MM.1S (cell line): Measurements from ENCODE around the gene DCUN1D1.

Experiments used
- DNase-seq: peaks from one replicate; pipeline ENCODE4 v3.0.0-alpha.2; 2015
- H2AFZ ChIP-seq: fragments of 300-600 bp; sonication (generic); 2 replicates; pipeline ENCODE4 v1.6.0; 2016; ENCODE audit warnings: antibody characterized with exemption, low read length
- H3F3A ChIP-seq: fragments of 300-600 bp; sonication (generic); 2 replicates; pipeline ENCODE4 v1.6.1; 2016; ENCODE audit warnings: mild to moderate bottlenecking, antibody characterized with exemption, low read length, moderate library complexity, mixed read lengths; ENCODE audit not compliant: insufficient read depth
- H3K27ac ChIP-seq: fragments of 300-600 bp; sonication (generic); 2 replicates; pipeline ENCODE4 v1.5.1; 2016; ENCODE audit warnings: mild to moderate bottlenecking, low read length
- H3K27me3 ChIP-seq: fragments of 300-600 bp; sonication (generic); replicated peaks from 2 replicates; pipeline ENCODE4 v1.6.0; 2016; ENCODE audit warnings: low read length; ENCODE audit not compliant: insufficient read depth
- H3K36me3 ChIP-seq: fragments of 300-600 bp; sonication (generic); replicated peaks from 2 replicates; pipeline ENCODE4 v1.6.1; 2016; ENCODE audit warnings: mild to moderate bottlenecking, low read length, mixed read lengths; ENCODE audit not compliant: insufficient read depth
- H3K4me1 ChIP-seq: fragments of 300-600 bp; sonication (generic); 2 replicates; pipeline ENCODE4 v1.6.1; 2016; ENCODE audit warnings: low read length, mixed read lengths
- H3K4me2 ChIP-seq: fragments of 300-600 bp; sonication (generic); 2 replicates; pipeline ENCODE4 v1.6.0; 2016; ENCODE audit warnings: low read depth, low read length
- H3K4me3 ChIP-seq: fragments of 300-600 bp; sonication (generic); 2 replicates; pipeline ENCODE4 v1.5.1; 2016; ENCODE audit warnings: low read length, mixed read lengths
- H3K79me2 ChIP-seq: fragments of 300-600 bp; sonication (generic); 2 replicates; pipeline ENCODE4 v1.6.1; 2016; ENCODE audit warnings: mixed run types, low read length, mixed read lengths
- H3K9ac ChIP-seq: fragments of 300-600 bp; sonication (generic); 2 replicates; pipeline ENCODE4 v1.6.1; 2016; ENCODE audit warnings: low read length, mixed read lengths
- H3K9me2 ChIP-seq: fragments of 300-600 bp; sonication (generic); replicated peaks from 2 replicates; pipeline ENCODE4 v1.6.1; 2016; ENCODE audit warnings: mild to moderate bottlenecking, low read length, mixed read lengths; ENCODE audit not compliant: insufficient read depth
- H3K9me3 ChIP-seq: fragments of 300-600 bp; sonication (generic); replicated peaks from 2 replicates; pipeline ENCODE4 v1.6.1; 2016; ENCODE audit warnings: mild to moderate bottlenecking, low read length, mixed read lengths; ENCODE audit not compliant: insufficient read depth
- H4K20me1 ChIP-seq: fragments of 300-600 bp; sonication (generic); 2 replicates; pipeline ENCODE4 v1.6.1; 2016; ENCODE audit warnings: mild to moderate bottlenecking, low read length, moderate library complexity, mixed read lengths; ENCODE audit not compliant: insufficient read depth
- CTCF ChIP-seq: fragments of 300-600 bp; sonication (generic); IDR thresholded peaks from 2 replicates; pipeline ENCODE4 v1.5.1; 2016; ENCODE audit warnings: antibody characterized with exemption, low read length, mixed read lengths
- EZH2 ChIP-seq: fragments of 300-600 bp; sonication (generic); optimal IDR thresholded peaks from 2 replicates; pipeline ENCODE3; 2017; ENCODE audit warnings: low read depth, mild to moderate bottlenecking, antibody characterized with exemption, low read length, mixed read lengths
- EZH2phosphoT487 ChIP-seq: fragments of 300-600 bp; sonication (generic); IDR thresholded peaks from 2 replicates; pipeline ENCODE4 v1.6.1; 2018; ENCODE audit warnings: antibody characterized with exemption, low read length

Gene DCUN1D1

GRCh38 chr3:182902236-182902635, 78.1 kb downstream of the DCUN1D1 start:
- Histone ChIP-seq H3K36me3 (peaks cover 2% of the 10 kb centered on the region; the same call in 1 of the 2 replicates), H3K9me3 (no peaks in the 10 kb centered on the region), H3K27me3 (no peaks in the 10 kb centered on the region), H3K9me2 (no peaks in the 10 kb centered on the region), H3K79me2 (no peaks in the 10 kb centered on the region), H3K9ac (no peak overlapping the region), H3F3A (peaks cover 3% of the 10 kb centered on the region; the same call in 1 of the 2 replicates), H3K4me1 (peaks cover 8% of the 10 kb centered on the region; the same call in 1 of the 2 replicates), H4K20me1 (no peaks in the 10 kb centered on the region), H2AFZ (no peak overlapping the region), H3K4me2 (no peak overlapping the region), H3K4me3 (no peak overlapping the region), H3K27ac (no peak overlapping the region)
- TF ChIP-seq EZH2 (no peak), CTCF (no peak), EZH2phosphoT487 (no peak)
- no peak for DNase-seq

GRCh38 chr3:182896553-182896952, 83.8 kb downstream of the DCUN1D1 start:
- H3F3A ChIP-seq: no peaks in the 10 kb centered on the region
- H3K27me3 ChIP-seq: no peaks in the 10 kb centered on the region

GRCh38 chr3:182895513-182896112, 84.7 kb downstream of the DCUN1D1 start:
- no peaks in the 10 kb centered on the region for H3K27me3 ChIP-seq
- H3K27ac ChIP-seq: no peak overlapping the region
- no peaks in the 10 kb centered on the region for H3F3A ChIP-seq
- no peaks in the 10 kb centered on the region; the same call in 1 of the 2 replicates for H3K36me3 ChIP-seq
- no peak overlapping the region for H3K4me3 ChIP-seq
- no peak for DNase-seq
- H3K9me3 ChIP-seq: no peaks in the 10 kb centered on the region
- TF ChIP-seq EZH2 (no peak), CTCF (no peak), EZH2phosphoT487 (no peak)
- H3K9me2 ChIP-seq: no peaks in the 10 kb centered on the region
- H3K4me2 ChIP-seq: no peak overlapping the region
- no peaks in the 10 kb centered on the region for H3K4me1 ChIP-seq
- no peaks in the 10 kb centered on the region for H3K79me2 ChIP-seq
- no peak overlapping the region for H3K9ac ChIP-seq
- H2AFZ ChIP-seq: no peak overlapping the region
- no peaks in the 10 kb centered on the region for H4K20me1 ChIP-seq

More at GRCh38 chr3:182896553-182896952, 83.8 kb downstream of the DCUN1D1 start:
- H3K4me2 ChIP-seq: no peak overlapping the region
- no peaks in the 10 kb centered on the region for H3K79me2 ChIP-seq
- no peaks in the 10 kb centered on the region for H3K4me1 ChIP-seq
- no peak overlapping the region for H2AFZ ChIP-seq
- H3K27ac ChIP-seq: no peak overlapping the region
- TF ChIP-seq EZH2phosphoT487: no peak
- TF ChIP-seq CTCF: no peak
- no peak for TF ChIP-seq EZH2
- no peak overlapping the region for H3K4me3 ChIP-seq
- H3K9me3 ChIP-seq: no peaks in the 10 kb centered on the region
- H3K9ac ChIP-seq: no peak overlapping the region
- H4K20me1 ChIP-seq: no peaks in the 10 kb centered on the region
- H3K9me2 ChIP-seq: no peaks in the 10 kb centered on the region
- DNase-seq: no peak
- no peaks in the 10 kb centered on the region; the same call in 1 of the 2 replicates for H3K36me3 ChIP-seq
